ENCODE data around the gene CTNNA3.

The CTNNA3 gene

GRCh38 chr10:67075491-67075971 lies 620.5 kb downstream of the CTNNA3 start:
- no peak for DNase-seq
- Histone ChIP-seq H3K9me3 (no peaks in the 10 kb centered on the region), H3K4me3 (ENCODE audit: low read depth, low read length) (no peak overlapping the region), H3K4me1 (peaks cover 3% of the 10 kb centered on the region; the same call in 1 of the 2 replicates), H3K36me3 (no peaks in the 10 kb centered on the region), H3K27me3 (no peaks in the 10 kb centered on the region; the same call in 1 of the 2 replicates)
- TF ChIP-seq CTCF (IDR thresholded peaks at IDR 0.05; ENCODE audit: low read depth, low read length): no peak

GRCh38 chr10:67072654-67073053 lies 623.3 kb downstream of the CTNNA3 start:
- no peak for TF ChIP-seq CTCF (IDR thresholded peaks at IDR 0.05; ENCODE audit: low read depth, low read length)
- no peak for DNase-seq
- Histone ChIP-seq H3K4me3 (ENCODE audit: low read depth, low read length) (no peak overlapping the region), H3K36me3 (no peaks in the 10 kb centered on the region), H3K9me3 (no peaks in the 10 kb centered on the region), H3K4me1 (no peaks in the 10 kb centered on the region), H3K27me3 (no peaks in the 10 kb centered on the region; the same call in 1 of the 2 replicates)

DNA sequence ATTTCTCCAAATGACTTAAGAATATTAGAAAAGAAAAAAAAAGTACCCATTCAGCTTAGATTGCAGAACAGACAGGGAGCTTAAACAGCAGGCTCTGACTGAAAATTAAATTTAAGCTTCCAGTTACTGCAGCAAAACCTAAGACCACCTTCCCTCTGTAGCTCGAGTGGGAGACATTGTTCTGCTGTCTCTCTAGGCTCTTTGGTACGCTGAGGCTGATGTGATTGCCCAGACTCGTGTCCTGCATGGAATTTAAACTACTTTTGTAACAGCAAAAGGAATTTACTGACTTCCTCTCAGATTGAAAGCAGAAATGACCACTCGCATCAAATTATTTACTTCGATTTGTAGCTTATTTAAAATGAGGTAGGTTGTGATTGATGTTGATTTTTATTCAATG lies 645.6 kb downstream of the CTNNA3 start:
- H3K27me3 ChIP-seq: no peaks in the 10 kb centered on the region; the same call in 1 of the 2 replicates
- no peaks in the 10 kb centered on the region for H3K36me3 ChIP-seq
- TF ChIP-seq CTCF (IDR thresholded peaks at IDR 0.05; ENCODE audit: low read depth, low read length): no peak
- no peaks in the 10 kb centered on the region for H3K9me3 ChIP-seq
- H3K4me1 ChIP-seq: no peaks in the 10 kb centered on the region
- no peak for DNase-seq
- H3K4me3 ChIP-seq (ENCODE audit: low read depth, low read length): no peak overlapping the region

DNA sequence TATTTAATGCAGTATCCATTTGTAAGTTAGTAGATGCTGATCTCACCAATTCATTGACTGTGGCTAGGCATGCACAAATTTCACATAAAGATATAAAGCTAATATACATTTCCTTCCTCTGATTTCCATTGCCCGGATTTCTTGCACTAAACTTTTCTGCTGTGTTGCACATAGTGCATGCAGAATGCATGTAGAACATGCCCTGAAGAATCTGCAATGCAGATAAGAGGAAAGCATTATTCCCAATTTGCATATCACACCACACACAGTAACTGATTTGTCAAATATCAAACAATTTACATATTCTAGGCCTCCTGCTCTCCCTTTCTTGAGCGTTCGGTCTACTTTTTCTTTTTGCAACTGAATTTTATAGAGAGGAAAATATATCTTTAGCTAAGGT lies 646.0 kb downstream of the CTNNA3 start:
- Histone ChIP-seq H3K4me3 (ENCODE audit: low read depth, low read length) (no peak overlapping the region), H3K27me3 (no peaks in the 10 kb centered on the region; the same call in 1 of the 2 replicates), H3K36me3 (no peaks in the 10 kb centered on the region), H3K9me3 (no peaks in the 10 kb centered on the region), H3K4me1 (no peaks in the 10 kb centered on the region)
- TF ChIP-seq CTCF (IDR thresholded peaks at IDR 0.05; ENCODE audit: low read depth, low read length): no peak
- no peak for DNase-seq

DNA sequence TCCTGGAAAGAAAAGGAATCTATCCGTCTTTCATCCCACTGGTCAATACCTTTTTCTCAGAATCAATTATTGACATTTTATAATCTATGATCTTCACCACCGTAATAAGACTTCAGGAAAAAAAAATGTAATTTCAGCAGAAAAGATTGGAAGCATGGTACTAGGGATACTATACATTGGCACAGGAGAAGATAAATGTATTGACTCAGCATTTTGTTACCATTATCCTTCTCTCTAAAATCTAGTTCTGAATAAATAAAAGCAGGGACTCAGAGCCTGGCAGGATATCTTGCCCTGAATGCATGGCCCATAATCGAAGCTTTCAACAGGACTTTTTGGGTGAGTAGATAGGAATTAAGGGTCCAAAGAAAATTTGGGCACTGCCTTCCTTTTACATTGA lies 649.5 kb downstream of the CTNNA3 start:
- Histone ChIP-seq H3K27me3 (no peaks in the 10 kb centered on the region; the same call in 1 of the 2 replicates), H3K36me3 (no peaks in the 10 kb centered on the region), H3K9me3 (no peaks in the 10 kb centered on the region), H3K4me1 (no peaks in the 10 kb centered on the region), H3K4me3 (ENCODE audit: low read depth, low read length) (no peak overlapping the region)
- no peak for TF ChIP-seq CTCF (IDR thresholded peaks at IDR 0.05; ENCODE audit: low read depth, low read length)
- no peak for DNase-seq

GRCh38 chr10:67045404-67045803 lies 650.6 kb downstream of the CTNNA3 start:
- no peak for TF ChIP-seq CTCF (IDR thresholded peaks at IDR 0.05; ENCODE audit: low read depth, low read length)
- no peaks in the 10 kb centered on the region; the same call in 1 of the 2 replicates for H3K27me3 ChIP-seq
- no peaks in the 10 kb centered on the region for H3K9me3 ChIP-seq
- no peak overlapping the region for H3K4me3 ChIP-seq (ENCODE audit: low read depth, low read length)
- H3K4me1 ChIP-seq: no peaks in the 10 kb centered on the region
- DNase-seq: no peak
- no peaks in the 10 kb centered on the region for H3K36me3 ChIP-seq

All from BE2C (cell line).